ENCODE results near the gene ADAM23.

Gene ADAM23

GRCh38 chr2:206512999-206513398 lies 69.7 kb downstream of the ADAM23 start:
- Histone ChIP-seq H3K4me3 (ENCODE audit: low read depth, low read length) (no peak overlapping the region), H3K27ac (ENCODE audit: low read depth, low read length) (no peak overlapping the region), H3K9ac (ENCODE audit: low read length) (no peak overlapping the region), H3K36me3 (ENCODE audit: control insufficient read depth, insufficient read depth, low read length) (no peaks in the 10 kb centered on the region), H3K27me3 (ENCODE audit: control insufficient read depth, insufficient read depth, low read length) (no peaks in the 10 kb centered on the region), H3K9me3 (ENCODE audit: control insufficient read depth, insufficient read depth, low read depth, low read length) (no peaks in the 10 kb centered on the region), H3K4me1 (ENCODE audit: control insufficient read depth, insufficient read depth, low read length) (no peaks in the 10 kb centered on the region)

- H3K27me3 ChIP-seq (ENCODE audit: control insufficient read depth, insufficient read depth, low read length): no peaks in the 10 kb centered on the region
- H3K4me1 ChIP-seq (ENCODE audit: control insufficient read depth, insufficient read depth, low read length): peaks cover under 1% of the 10 kb centered on the region; the same call in 1 of the 2 replicates
- H3K27ac ChIP-seq (ENCODE audit: low read depth, low read length): no peak overlapping the region
- H3K9me3 ChIP-seq (ENCODE audit: control insufficient read depth, insufficient read depth, low read depth, low read length): no peaks in the 10 kb centered on the region
- H3K36me3 ChIP-seq (ENCODE audit: control insufficient read depth, insufficient read depth, low read length): no peaks in the 10 kb centered on the region
- no peak overlapping the region for H3K4me3 ChIP-seq (ENCODE audit: low read depth, low read length)
- H3K9ac ChIP-seq (ENCODE audit: low read length): no peak overlapping the region
Measured at GRCh38 chr2:206515580-206515979, 72.2 kb downstream of the ADAM23 start.

GRCh38 chr2:206518997-206519396 lies 75.7 kb downstream of the ADAM23 start:
- H3K9me3 ChIP-seq (ENCODE audit: control insufficient read depth, insufficient read depth, low read depth, low read length): no peaks in the 10 kb centered on the region
- H3K4me1 ChIP-seq (ENCODE audit: control insufficient read depth, insufficient read depth, low read length): peaks cover 5% of the 10 kb centered on the region; the same call in 1 of the 2 replicates
- no peak overlapping the region for H3K27ac ChIP-seq (ENCODE audit: low read depth, low read length)
- no peaks in the 10 kb centered on the region for H3K36me3 ChIP-seq (ENCODE audit: control insufficient read depth, insufficient read depth, low read length)
- H3K9ac ChIP-seq (ENCODE audit: low read length): no peak overlapping the region
- H3K4me3 ChIP-seq (ENCODE audit: low read depth, low read length): no peak overlapping the region
- no peaks in the 10 kb centered on the region for H3K27me3 ChIP-seq (ENCODE audit: control insufficient read depth, insufficient read depth, low read length)

- H3K27me3 ChIP-seq (ENCODE audit: control insufficient read depth, insufficient read depth, low read length): no peaks in the 10 kb centered on the region
- peaks cover 5% of the 10 kb centered on the region; the same call in 1 of the 2 replicates for H3K4me1 ChIP-seq (ENCODE audit: control insufficient read depth, insufficient read depth, low read length)
- H3K4me3 ChIP-seq (ENCODE audit: low read depth, low read length): no peak overlapping the region
- no peak overlapping the region for H3K9ac ChIP-seq (ENCODE audit: low read length)
- no peak overlapping the region for H3K27ac ChIP-seq (ENCODE audit: low read depth, low read length)
- H3K36me3 ChIP-seq (ENCODE audit: control insufficient read depth, insufficient read depth, low read length): no peaks in the 10 kb centered on the region
- no peaks in the 10 kb centered on the region for H3K9me3 ChIP-seq (ENCODE audit: control insufficient read depth, insufficient read depth, low read depth, low read length)
Measured at GRCh38 chr2:206520450-206520849, 77.1 kb downstream of the ADAM23 start.

- H3K4me3 ChIP-seq (ENCODE audit: low read depth, low read length): no peak overlapping the region
- H3K9ac ChIP-seq (ENCODE audit: low read length): no peak overlapping the region
- no peaks in the 10 kb centered on the region for H3K9me3 ChIP-seq (ENCODE audit: control insufficient read depth, insufficient read depth, low read depth, low read length)
- H3K27ac ChIP-seq (ENCODE audit: low read depth, low read length): no peak overlapping the region
- H3K36me3 ChIP-seq (ENCODE audit: control insufficient read depth, insufficient read depth, low read length): no peaks in the 10 kb centered on the region
- H3K4me1 ChIP-seq (ENCODE audit: control insufficient read depth, insufficient read depth, low read length): peaks cover 5% of the 10 kb centered on the region; the same call in 1 of the 2 replicates
- no peaks in the 10 kb centered on the region for H3K27me3 ChIP-seq (ENCODE audit: control insufficient read depth, insufficient read depth, low read length)
Measured at GRCh38 chr2:206521115-206521514, 77.8 kb downstream of the ADAM23 start.

DNA sequence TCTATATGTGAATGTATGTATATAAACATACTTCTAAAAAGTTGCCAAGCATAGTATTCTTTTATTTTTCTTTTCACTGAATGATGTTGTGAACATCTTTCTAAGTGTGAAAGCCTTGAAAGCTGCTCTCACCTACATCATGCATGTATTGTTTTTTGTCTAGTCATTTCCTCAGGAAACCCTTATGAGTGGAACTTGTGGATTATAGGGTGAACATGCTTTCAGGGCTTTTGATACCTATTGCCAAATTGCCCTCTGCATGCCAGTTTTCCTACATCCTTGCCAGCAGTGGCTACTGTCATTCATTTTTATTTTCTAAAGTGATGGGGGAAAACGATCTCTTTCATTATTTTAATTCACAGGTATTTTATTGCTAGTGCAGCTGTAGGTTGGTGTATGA lies 78.3 kb downstream of the ADAM23 start:
- H3K4me1 ChIP-seq (ENCODE audit: control insufficient read depth, insufficient read depth, low read length): peaks cover 5% of the 10 kb centered on the region; the same call in 1 of the 2 replicates

DNA sequence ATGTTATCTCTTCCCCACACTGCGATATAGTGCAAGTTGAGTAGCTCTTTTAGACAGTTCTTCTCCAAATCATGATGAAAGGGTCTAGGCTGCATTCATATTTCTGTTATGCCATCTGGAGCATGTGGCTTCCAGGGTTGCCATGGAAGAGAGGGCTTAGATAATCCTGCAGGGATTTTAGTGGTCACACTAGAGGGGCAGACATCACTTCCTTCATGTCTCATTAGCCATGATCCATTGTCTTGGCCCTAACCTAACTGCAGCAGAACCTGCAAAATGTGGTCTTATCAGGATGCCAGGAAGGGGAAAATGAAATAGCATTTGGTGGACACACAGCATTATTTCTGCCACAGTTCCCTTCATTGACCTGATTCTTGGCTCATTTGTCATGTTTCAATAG lies 83.1 kb downstream of the ADAM23 start:
- Histone ChIP-seq H3K27me3 (ENCODE audit: control insufficient read depth, insufficient read depth, low read length) (no peaks in the 10 kb centered on the region), H3K4me1 (ENCODE audit: control insufficient read depth, insufficient read depth, low read length) (no peaks in the 10 kb centered on the region), H3K36me3 (ENCODE audit: control insufficient read depth, insufficient read depth, low read length) (no peaks in the 10 kb centered on the region), H3K9me3 (ENCODE audit: control insufficient read depth, insufficient read depth, low read depth, low read length) (no peaks in the 10 kb centered on the region), H3K4me3 (ENCODE audit: low read depth, low read length) (no peak overlapping the region), H3K9ac (ENCODE audit: low read length) (no peak overlapping the region), H3K27ac (ENCODE audit: low read depth, low read length) (no peak overlapping the region)

More for the DNA sequence above, 78.3 kb downstream of the ADAM23 start:
- Histone ChIP-seq H3K36me3 (ENCODE audit: control insufficient read depth, insufficient read depth, low read length) (no peaks in the 10 kb centered on the region), H3K4me3 (ENCODE audit: low read depth, low read length) (no peak overlapping the region), H3K27me3 (ENCODE audit: control insufficient read depth, insufficient read depth, low read length) (no peaks in the 10 kb centered on the region), H3K9me3 (ENCODE audit: control insufficient read depth, insufficient read depth, low read depth, low read length) (no peaks in the 10 kb centered on the region), H3K9ac (ENCODE audit: low read length) (no peak overlapping the region), H3K27ac (ENCODE audit: low read depth, low read length) (no peak overlapping the region)

DNA sequence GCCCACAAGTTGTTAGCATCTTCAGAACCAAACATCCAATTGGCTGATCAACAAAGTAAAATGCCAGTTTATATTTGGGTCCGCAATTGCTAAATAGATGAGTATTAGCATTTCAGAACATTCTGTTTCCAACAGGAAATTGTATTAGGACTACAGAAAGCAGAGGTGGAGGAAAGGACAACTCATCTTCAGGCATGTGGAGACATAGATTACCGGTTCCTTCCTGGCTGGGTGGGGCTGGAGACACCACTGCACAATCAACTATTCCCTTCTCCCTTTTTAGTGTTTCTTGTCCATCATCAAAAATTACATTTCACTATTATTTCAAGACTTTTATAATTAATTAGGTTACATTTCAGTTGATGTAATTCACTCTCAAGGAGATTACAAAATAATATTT lies 83.8 kb downstream of the ADAM23 start:
- H3K36me3 ChIP-seq (ENCODE audit: control insufficient read depth, insufficient read depth, low read length): no peaks in the 10 kb centered on the region
- no peak overlapping the region for H3K9ac ChIP-seq (ENCODE audit: low read length)
- no peak overlapping the region for H3K27ac ChIP-seq (ENCODE audit: low read depth, low read length)
- H3K27me3 ChIP-seq (ENCODE audit: control insufficient read depth, insufficient read depth, low read length): no peaks in the 10 kb centered on the region
- peaks cover 6% of the 10 kb centered on the region for H3K4me1 ChIP-seq (ENCODE audit: control insufficient read depth, insufficient read depth, low read length)
- H3K4me3 ChIP-seq (ENCODE audit: low read depth, low read length): no peak overlapping the region
- H3K9me3 ChIP-seq (ENCODE audit: control insufficient read depth, insufficient read depth, low read depth, low read length): no peaks in the 10 kb centered on the region

- Histone ChIP-seq H3K9me3 (ENCODE audit: control insufficient read depth, insufficient read depth, low read depth, low read length) (no peaks in the 10 kb centered on the region), H3K4me1 (ENCODE audit: control insufficient read depth, insufficient read depth, low read length) (peaks cover 6% of the 10 kb centered on the region), H3K36me3 (ENCODE audit: control insufficient read depth, insufficient read depth, low read length) (no peaks in the 10 kb centered on the region), H3K27ac (ENCODE audit: low read depth, low read length) (no peak overlapping the region), H3K9ac (ENCODE audit: low read length) (no peak overlapping the region), H3K27me3 (ENCODE audit: control insufficient read depth, insufficient read depth, low read length) (no peaks in the 10 kb centered on the region), H3K4me3 (ENCODE audit: low read depth, low read length) (no peak overlapping the region)
Measured at GRCh38 chr2:206530727-206531126, 87.4 kb downstream of the ADAM23 start.

- no peak overlapping the region for H3K9ac ChIP-seq (ENCODE audit: low read length)
- H3K36me3 ChIP-seq (ENCODE audit: control insufficient read depth, insufficient read depth, low read length): no peaks in the 10 kb centered on the region
- H3K27ac ChIP-seq (ENCODE audit: low read depth, low read length): no peak overlapping the region
- no peaks in the 10 kb centered on the region for H3K9me3 ChIP-seq (ENCODE audit: control insufficient read depth, insufficient read depth, low read depth, low read length)
- H3K4me3 ChIP-seq (ENCODE audit: low read depth, low read length): no peak overlapping the region
- H3K4me1 ChIP-seq (ENCODE audit: control insufficient read depth, insufficient read depth, low read length): peaks cover 6% of the 10 kb centered on the region
- H3K27me3 ChIP-seq (ENCODE audit: control insufficient read depth, insufficient read depth, low read length): no peaks in the 10 kb centered on the region
Measured at GRCh38 chr2:206531996-206532543, 88.7 kb downstream of the ADAM23 start.

- Histone ChIP-seq H3K9ac (ENCODE audit: low read length) (no peak overlapping the region), H3K9me3 (ENCODE audit: control insufficient read depth, insufficient read depth, low read depth, low read length) (no peaks in the 10 kb centered on the region), H3K27ac (ENCODE audit: low read depth, low read length) (no peak overlapping the region), H3K4me1 (ENCODE audit: control insufficient read depth, insufficient read depth, low read length) (peaks cover 6% of the 10 kb centered on the region), H3K4me3 (ENCODE audit: low read depth, low read length) (no peak overlapping the region), H3K27me3 (ENCODE audit: control insufficient read depth, insufficient read depth, low read length) (no peaks in the 10 kb centered on the region), H3K36me3 (ENCODE audit: control insufficient read depth, insufficient read depth, low read length) (no peaks in the 10 kb centered on the region)
Measured at GRCh38 chr2:206533977-206534376, 90.6 kb downstream of the ADAM23 start.

All from HUES6 (cell line).